Adipocyte (in vitro differentiated cells): ENCODE data around the gene PALM.
"Not testable (repeated sequence)": the region's sequence is repeated elsewhere in the genome, so short reads cannot be mapped to it uniquely, and the experiment has no call there.

ENCODE experiments used
- DNase-seq: peaks from one replicate; pipeline ENCODE4 v3.0.0-alpha.2; 2015; ENCODE audit warnings: low read depth
- H3K27me3 ChIP-seq: replicated peaks from 2 replicates; pipeline ENCODE4 v1.7.0; 2013; ENCODE audit warnings: mild to moderate bottlenecking, low read length, moderate library complexity; ENCODE audit not compliant: control insufficient read depth, insufficient read depth
- H3K36me3 ChIP-seq: 2 replicates; pipeline ENCODE4 v1.7.0; 2013; ENCODE audit warnings: low read length, mild to moderate bottlenecking, moderate library complexity; ENCODE audit not compliant: control insufficient read depth, insufficient read depth, severe bottlenecking
- H3K4me1 ChIP-seq: 2 replicates; pipeline ENCODE4 v1.7.0; 2013; ENCODE audit warnings: mild to moderate bottlenecking, low read length, moderate library complexity; ENCODE audit not compliant: control insufficient read depth, insufficient read depth
- H3K4me3 ChIP-seq: 2 replicates; pipeline ENCODE4 v1.7.0; 2013; ENCODE audit warnings: mild to moderate bottlenecking, low read length, moderate library complexity
- H3K9ac ChIP-seq: 2 replicates; pipeline ENCODE4 v1.7.0; 2013; ENCODE audit warnings: mild to moderate bottlenecking, low read length, moderate library complexity
- H3K9me3 ChIP-seq: 2 replicates; pipeline ENCODE4 v1.7.0; 2013; ENCODE audit warnings: mild to moderate bottlenecking, low read length, moderate library complexity; ENCODE audit not compliant: control insufficient read depth

Gene PALM

GRCh38 chr19:708154-709143, at the start of gene PALM:
TSS of gene PALM (plus strand) at chr19:708935. CDS start at chr19:709147, 212 bp downstream.
- Histone ChIP-seq H3K27me3 (no peaks in the 10 kb centered on the region), H3K4me1 (peaks cover 23% of the 10 kb centered on the region), H3K36me3 (no peaks in the 10 kb centered on the region), H3K4me3 (peak within 1 kb of the TSS; percentile 85), H3K9ac (peak within 1 kb of the TSS; percentile 88), H3K9me3 (no peaks in the 10 kb centered on the region)
- DNase-seq = peak; percentile 80

GRCh38 chr19:660793-661426, 47.8 kb upstream of the PALM start:
- H3K4me1 ChIP-seq = peaks cover 54% of the 10 kb centered on the region
- H3K36me3 ChIP-seq = peaks cover 4% of the 10 kb centered on the region
- peak overlapping the region; percentile 91 for H3K4me3 ChIP-seq
- H3K9me3 ChIP-seq = no peaks in the 10 kb centered on the region
- H3K9ac ChIP-seq = peak overlapping the region; percentile 97
- H3K27me3 ChIP-seq = no peaks in the 10 kb centered on the region
- DNase-seq = no peak

- H3K9me3 ChIP-seq = no peaks in the 10 kb centered on the region
- H3K36me3 ChIP-seq = peaks cover 4% of the 10 kb centered on the region
- H3K4me1 ChIP-seq = peaks cover 54% of the 10 kb centered on the region
- H3K27me3 ChIP-seq = no peaks in the 10 kb centered on the region
- H3K4me3 ChIP-seq = peak overlapping the region; percentile 91
- peak overlapping the region; percentile 97 for H3K9ac ChIP-seq
- DNase-seq = peak; percentile 40
Observed at GRCh38 chr19:661427-662196, 47.1 kb upstream of the PALM start.

GRCh38 chr19:662207-662961, 46.4 kb upstream of the PALM start:
- peak overlapping the region; percentile 91 for H3K4me3 ChIP-seq
- peak; percentile 63 for DNase-seq

GRCh38 chr19:662962-663681, 45.6 kb upstream of the PALM start, which contains the start of gene RNF126:
TSS of gene RNF126 (minus strand) at chr19:663214. CDS start at chr19:663121, 93 bp downstream.
- peaks cover 59% of the 10 kb centered on the region for H3K4me1 ChIP-seq
- peak within 1 kb of the TSS; percentile 91 for H3K4me3 ChIP-seq
- no peaks in the 10 kb centered on the region for H3K36me3 ChIP-seq
- peak within 1 kb of the TSS; percentile 97 for H3K9ac ChIP-seq
- peak; percentile 97 for DNase-seq
- H3K9me3 ChIP-seq = no peaks in the 10 kb centered on the region
- no peaks in the 10 kb centered on the region for H3K27me3 ChIP-seq

More at GRCh38 chr19:662207-662961, 46.4 kb upstream of the PALM start:
- peaks cover 54% of the 10 kb centered on the region for H3K4me1 ChIP-seq
- H3K36me3 ChIP-seq = peaks cover 4% of the 10 kb centered on the region
- H3K9ac ChIP-seq = peak overlapping the region; percentile 97
- H3K9me3 ChIP-seq = no peaks in the 10 kb centered on the region
- no peaks in the 10 kb centered on the region for H3K27me3 ChIP-seq

GRCh38 chr19:663682-664117, 45.0 kb upstream of the PALM start:
- no peak for DNase-seq
- Histone ChIP-seq H3K4me1 (peaks cover 57% of the 10 kb centered on the region), H3K4me3 (peak overlapping the region; percentile 82), H3K9me3 (no peaks in the 10 kb centered on the region), H3K36me3 (no peaks in the 10 kb centered on the region), H3K27me3 (no peaks in the 10 kb centered on the region), H3K9ac (peak overlapping the region; percentile 93)

GRCh38 chr19:664913-665443, 43.8 kb upstream of the PALM start:
- Histone ChIP-seq H3K36me3 (no peaks in the 10 kb centered on the region), H3K4me3 (no peak overlapping the region), H3K9me3 (no peaks in the 10 kb centered on the region), H3K9ac (peak overlapping the region; percentile 93), H3K4me1 (peaks cover 44% of the 10 kb centered on the region), H3K27me3 (no peaks in the 10 kb centered on the region)
- peak; percentile 93 for DNase-seq

- not testable (repeated sequence) for DNase-seq, H3K27me3 ChIP-seq, H3K36me3 ChIP-seq, H3K9me3 ChIP-seq, H3K4me3 ChIP-seq, H3K9ac ChIP-seq
- peaks cover 31% of the 10 kb centered on the region for H3K4me1 ChIP-seq
Observed at GRCh38 chr19:666985-667573, 41.7 kb upstream of the PALM start.

- H3K9me3 ChIP-seq, H3K4me3 ChIP-seq, H3K9ac ChIP-seq, DNase-seq, H3K36me3 ChIP-seq, H3K27me3 ChIP-seq: not testable (repeated sequence)
- peaks cover 37% of the 10 kb centered on the region for H3K4me1 ChIP-seq
Observed at GRCh38 chr19:668675-669434, 39.9 kb upstream of the PALM start.
